Inferior parietal cortex (tissue), 1 donor: ENCODE data around the gene HMGXB3.

Source experiments
- DNase-seq: peaks from one replicate; pipeline ENCODE4 v3.0.0-alpha.2; 2016; ENCODE audit errors: extremely low spot score

The HMGXB3 gene

GRCh38 chr5:150053713-150054392, 53.3 kb downstream of the HMGXB3 start:
- no peak for DNase-seq

- no peak for DNase-seq
These were observed 54.0 kb downstream of the HMGXB3 start for GRCh38 chr5:150054569-150054968.

- no peak for DNase-seq
These were observed 55.0 kb downstream of the HMGXB3 start for GRCh38 chr5:150055326-150056074.

GRCh38 chr5:150056075-150056443, 55.5 kb downstream of the HMGXB3 start:
- no peak for DNase-seq

- DNase-seq: no peak
These were observed 56.5 kb downstream of the HMGXB3 start for GRCh38 chr5:150057052-150057451.

GRCh38 chr5:150057511-150057910, 57.0 kb downstream of the HMGXB3 start:
- no peak for DNase-seq

- DNase-seq: no peak
These were observed 57.5 kb downstream of the HMGXB3 start for GRCh38 chr5:150057996-150058395.

GRCh38 chr5:150058480-150059126, 58.1 kb downstream of the HMGXB3 start:
- DNase-seq: peak; percentile 45

GRCh38 chr5:150059623-150060022, 59.1 kb downstream of the HMGXB3 start:
- no peak for DNase-seq

- no peak for DNase-seq
These were observed 59.9 kb downstream of the HMGXB3 start for GRCh38 chr5:150060471-150060870.

GRCh38 chr5:150061538-150061995, 61.0 kb downstream of the HMGXB3 start:
- no peak for DNase-seq

GRCh38 chr5:150062216-150062922, 61.8 kb downstream of the HMGXB3 start:
- DNase-seq: no peak

- DNase-seq: no peak
These were observed 63.1 kb downstream of the HMGXB3 start for GRCh38 chr5:150063638-150064037.

GRCh38 chr5:150064681-150065220, 64.2 kb downstream of the HMGXB3 start:
- DNase-seq: no peak

GRCh38 chr5:150065346-150065745, 64.8 kb downstream of the HMGXB3 start:
- DNase-seq: no peak

GRCh38 chr5:150065886-150066285, 65.3 kb downstream of the HMGXB3 start:
- no peak for DNase-seq

- no peak for DNase-seq
These were observed 65.9 kb downstream of the HMGXB3 start for GRCh38 chr5:150066436-150066835.

GRCh38 chr5:150066901-150067396, 66.4 kb downstream of the HMGXB3 start:
- no peak for DNase-seq

GRCh38 chr5:150067405-150067960, 66.9 kb downstream of the HMGXB3 start:
- DNase-seq: no peak

- no peak for DNase-seq
These were observed 67.5 kb downstream of the HMGXB3 start for GRCh38 chr5:150068071-150068470.

- no peak for DNase-seq
These were observed 67.9 kb downstream of the HMGXB3 start for GRCh38 chr5:150068472-150068871.
